Measurements from ENCODE around the gene CHST8.
A peak's percentile ranks its signal among the peaks of the same experiment; 100 is the strongest.

CHST8 gene

GRCh38 chr19:33803383-33803782, 181.6 kb downstream of the CHST8 start:
- Histone ChIP-seq H3K4me1 (ENCODE audit: insufficient read depth, poor library complexity, severe bottlenecking) (peaks cover 5% of the 10 kb centered on the region), H3K27ac (ENCODE audit: poor library complexity, severe bottlenecking) (no peak overlapping the region), H3K36me3 (ENCODE audit: low read depth) (peaks cover 52% of the 10 kb centered on the region), H3K4me3 (ENCODE audit: severe bottlenecking) (no peak overlapping the region), H3K27me3 (ENCODE audit: insufficient read depth, poor library complexity, severe bottlenecking) (no peaks in the 10 kb centered on the region), H3K9me3 (ENCODE audit: severe bottlenecking) (no peaks in the 10 kb centered on the region)
- no peak for TF ChIP-seq CTCF (IDR thresholded peaks at IDR 0.05; ENCODE audit: poor library complexity, severe bottlenecking)
- no peak for DNase-seq (ENCODE audit: low spot score)
- no peak for ATAC-seq (ENCODE audit: low read depth)

DNA sequence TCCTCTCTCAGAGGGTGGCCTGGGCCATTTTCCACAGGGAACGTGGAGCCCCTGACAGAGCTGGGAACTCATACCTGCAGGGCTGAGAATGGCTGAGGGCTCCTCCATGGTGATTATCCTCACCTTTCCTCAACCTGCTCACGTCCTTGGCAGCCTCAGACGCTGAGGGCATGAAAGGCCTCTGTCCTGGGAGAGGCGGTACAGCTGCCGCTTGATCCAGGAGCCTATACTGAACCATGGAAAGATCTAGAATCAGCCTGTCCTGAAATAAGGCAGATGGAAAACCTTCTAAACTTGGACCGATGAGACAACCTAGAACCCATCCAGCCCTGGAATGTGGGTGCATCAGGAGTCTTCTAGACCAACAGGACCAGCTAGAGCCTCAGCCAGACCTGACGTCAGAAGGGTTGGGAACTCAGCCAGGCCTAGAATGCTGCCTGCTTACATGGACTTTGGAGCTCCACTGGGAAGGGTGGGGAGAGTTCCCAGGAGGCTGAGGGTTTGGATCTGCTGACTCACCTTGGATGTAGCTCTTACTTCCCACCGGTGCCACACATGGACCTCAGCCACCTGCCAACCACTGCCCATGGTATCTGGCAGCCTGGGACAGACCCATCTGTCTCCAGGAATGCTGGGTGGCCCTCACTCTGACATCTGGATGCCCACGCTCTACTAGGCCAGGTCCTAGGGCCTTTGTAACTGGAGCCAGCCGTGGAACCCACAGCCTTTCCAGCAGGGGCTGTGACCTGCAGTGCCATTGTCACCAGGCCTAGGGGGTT, 182.5 kb downstream of the CHST8 start:
- TF ChIP-seq CTCF (IDR thresholded peaks at IDR 0.05; ENCODE audit: poor library complexity, severe bottlenecking) = no peak
- no peak for DNase-seq (ENCODE audit: low spot score)
- H3K4me3 ChIP-seq (ENCODE audit: severe bottlenecking) = no peak overlapping the region
- H3K27me3 ChIP-seq (ENCODE audit: insufficient read depth, poor library complexity, severe bottlenecking) = no peaks in the 10 kb centered on the region
- H3K27ac ChIP-seq (ENCODE audit: poor library complexity, severe bottlenecking) = no peak overlapping the region
- no peaks in the 10 kb centered on the region for H3K9me3 ChIP-seq (ENCODE audit: severe bottlenecking)
- peaks cover 5% of the 10 kb centered on the region for H3K4me1 ChIP-seq (ENCODE audit: insufficient read depth, poor library complexity, severe bottlenecking)
- peak; percentile 62 for ATAC-seq (ENCODE audit: low read depth)
- H3K36me3 ChIP-seq (ENCODE audit: low read depth) = peaks cover 53% of the 10 kb centered on the region

GRCh38 chr19:33805313-33805712, 183.6 kb downstream of the CHST8 start:
- Histone ChIP-seq H3K27ac (ENCODE audit: poor library complexity, severe bottlenecking) (no peak overlapping the region), H3K27me3 (ENCODE audit: insufficient read depth, poor library complexity, severe bottlenecking) (no peaks in the 10 kb centered on the region), H3K4me1 (ENCODE audit: insufficient read depth, poor library complexity, severe bottlenecking) (peaks cover 5% of the 10 kb centered on the region), H3K4me3 (ENCODE audit: severe bottlenecking) (no peak overlapping the region), H3K9me3 (ENCODE audit: severe bottlenecking) (no peaks in the 10 kb centered on the region), H3K36me3 (ENCODE audit: low read depth) (peaks cover 58% of the 10 kb centered on the region)
- DNase-seq (ENCODE audit: low spot score) (no peak), ATAC-seq (ENCODE audit: low read depth) (no peak)
- TF ChIP-seq CTCF (IDR thresholded peaks at IDR 0.05; ENCODE audit: poor library complexity, severe bottlenecking) = no peak

DNA sequence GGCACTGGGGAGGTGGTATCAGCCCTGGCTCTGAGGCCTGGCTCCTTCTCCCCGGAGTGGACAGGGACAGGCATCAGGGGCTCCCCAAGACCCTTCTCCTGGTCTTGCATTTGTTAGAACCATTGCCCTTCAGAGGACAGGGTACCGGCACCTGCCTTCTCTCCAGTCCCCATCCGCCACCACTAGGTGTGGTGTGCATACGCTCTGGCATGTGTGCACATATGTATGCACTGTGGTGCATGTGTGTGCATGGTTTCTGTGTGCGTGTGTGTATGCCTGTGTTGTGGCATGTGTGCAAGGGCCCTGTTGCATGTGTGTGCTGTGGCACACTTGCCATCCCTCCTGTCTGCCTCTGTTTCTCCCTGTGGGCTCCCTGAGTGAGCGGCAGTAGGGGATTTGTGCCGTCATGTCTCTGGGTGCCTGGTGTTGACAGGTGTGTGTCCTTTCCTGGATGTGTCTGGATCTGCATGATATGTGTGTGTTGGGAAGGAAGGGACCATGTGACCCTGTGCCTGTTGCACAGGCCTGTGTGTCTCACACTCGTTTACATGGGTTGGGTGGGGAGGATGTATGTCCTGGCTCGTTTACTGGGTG, 184.2 kb downstream of the CHST8 start:
- ATAC-seq (ENCODE audit: low read depth) = no peak
- TF ChIP-seq CTCF (IDR thresholded peaks at IDR 0.05; ENCODE audit: poor library complexity, severe bottlenecking) = no peak
- Histone ChIP-seq H3K36me3 (ENCODE audit: low read depth) (peaks cover 58% of the 10 kb centered on the region), H3K9me3 (ENCODE audit: severe bottlenecking) (no peaks in the 10 kb centered on the region), H3K4me1 (ENCODE audit: insufficient read depth, poor library complexity, severe bottlenecking) (peaks cover 5% of the 10 kb centered on the region), H3K4me3 (ENCODE audit: severe bottlenecking) (no peak overlapping the region), H3K27ac (ENCODE audit: poor library complexity, severe bottlenecking) (no peak overlapping the region), H3K27me3 (ENCODE audit: insufficient read depth, poor library complexity, severe bottlenecking) (no peaks in the 10 kb centered on the region)
- DNase-seq (ENCODE audit: low spot score) = no peak

- Histone ChIP-seq H3K27me3 (ENCODE audit: insufficient read depth, poor library complexity, severe bottlenecking) (no peaks in the 10 kb centered on the region), H3K27ac (ENCODE audit: poor library complexity, severe bottlenecking) (no peak overlapping the region), H3K4me3 (ENCODE audit: severe bottlenecking) (no peak overlapping the region), H3K36me3 (ENCODE audit: low read depth) (peaks cover 57% of the 10 kb centered on the region), H3K4me1 (ENCODE audit: insufficient read depth, poor library complexity, severe bottlenecking) (peaks cover 5% of the 10 kb centered on the region), H3K9me3 (ENCODE audit: severe bottlenecking) (no peaks in the 10 kb centered on the region)
- TF ChIP-seq CTCF (IDR thresholded peaks at IDR 0.05; ENCODE audit: poor library complexity, severe bottlenecking) = no peak
- DNase-seq (ENCODE audit: low spot score) (no peak), ATAC-seq (ENCODE audit: low read depth) (no peak)
These were observed 184.7 kb downstream of the CHST8 start for GRCh38 chr19:33806434-33806881.

All from RWPE2 (cell line).